Progenitor cell of endocrine pancreas (in vitro differentiated cells): ENCODE measurements around the gene SLC35A4. TPM values are rescaled to one million over a fixed set of nuclear protein-coding genes. Genes with fewer than 3 reads are reported as not detected.

ENCODE experiments used
- DNase-seq: peaks from one replicate; pipeline ENCODE4 v3.0.0; 2021; ENCODE audit warnings: low spot score; ENCODE audit not compliant: unreplicated experiment
- H3K27ac Mint-ChIP-seq: 2 replicates; pipeline ENCODE4 v1.8.0; 2021; ENCODE audit warnings: mild to moderate bottlenecking, moderate library complexity, mixed read lengths
- H3K27me3 Mint-ChIP-seq: 2 replicates; pipeline ENCODE4 v1.8.0; 2021; ENCODE audit warnings: mixed read lengths
- H3K36me3 Mint-ChIP-seq: 2 replicates; pipeline ENCODE4 v1.8.0; 2022; ENCODE audit warnings: mixed read lengths; ENCODE audit not compliant: insufficient read depth
- H3K4me1 Mint-ChIP-seq: 2 replicates; pipeline ENCODE4 v1.8.0; 2021; ENCODE audit warnings: low read depth, mixed read lengths
- H3K4me3 Mint-ChIP-seq: 2 replicates; pipeline ENCODE4 v1.8.0; 2021; ENCODE audit warnings: low read depth, mild to moderate bottlenecking, moderate library complexity, mixed read lengths
- H3K9me3 Mint-ChIP-seq: 2 replicates; pipeline ENCODE4 v1.8.0; 2021; ENCODE audit warnings: low read depth, mixed read lengths
- total RNA-seq: library from RNA; stranded (reverse); gene quantifications from 2 replicates; pipeline ENCODE4 v1.2.1, GENCODE V29; 2021
- TF ChIP-seq, protein P1 (sequence below): fragments of 200-600 bp; sonication (generic); IDR thresholded peaks from one replicate; pipeline ENCODE4 v1.5.0; 2021; ENCODE audit warnings: antibody characterized with exemption, mild to moderate bottlenecking; ENCODE audit not compliant: unreplicated experiment

SLC35A4 gene
- total RNA-seq, 1 donor from 2014 or later: 69.2 TPM

GRCh38 chr5:140570058-140570457 lies 5.4 kb downstream of the SLC35A4 start:
- no peaks in the 10 kb centered on the region for H3K27me3 Mint-ChIP-seq
- no peak for DNase-seq
- peaks cover 6% of the 10 kb centered on the region for H3K36me3 Mint-ChIP-seq
- peaks cover 9% of the 10 kb centered on the region for H3K4me1 Mint-ChIP-seq
- H3K9me3 Mint-ChIP-seq: no peaks in the 10 kb centered on the region
- TF ChIP-seq, protein P1, sequence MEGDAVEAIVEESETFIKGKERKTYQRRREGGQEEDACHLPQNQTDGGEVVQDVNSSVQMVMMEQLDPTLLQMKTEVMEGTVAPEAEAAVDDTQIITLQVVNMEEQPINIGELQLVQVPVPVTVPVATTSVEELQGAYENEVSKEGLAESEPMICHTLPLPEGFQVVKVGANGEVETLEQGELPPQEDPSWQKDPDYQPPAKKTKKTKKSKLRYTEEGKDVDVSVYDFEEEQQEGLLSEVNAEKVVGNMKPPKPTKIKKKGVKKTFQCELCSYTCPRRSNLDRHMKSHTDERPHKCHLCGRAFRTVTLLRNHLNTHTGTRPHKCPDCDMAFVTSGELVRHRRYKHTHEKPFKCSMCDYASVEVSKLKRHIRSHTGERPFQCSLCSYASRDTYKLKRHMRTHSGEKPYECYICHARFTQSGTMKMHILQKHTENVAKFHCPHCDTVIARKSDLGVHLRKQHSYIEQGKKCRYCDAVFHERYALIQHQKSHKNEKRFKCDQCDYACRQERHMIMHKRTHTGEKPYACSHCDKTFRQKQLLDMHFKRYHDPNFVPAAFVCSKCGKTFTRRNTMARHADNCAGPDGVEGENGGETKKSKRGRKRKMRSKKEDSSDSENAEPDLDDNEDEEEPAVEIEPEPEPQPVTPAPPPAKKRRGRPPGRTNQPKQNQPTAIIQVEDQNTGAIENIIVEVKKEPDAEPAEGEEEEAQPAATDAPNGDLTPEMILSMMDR: no peak
- no peak overlapping the region for H3K27ac Mint-ChIP-seq
- H3K4me3 Mint-ChIP-seq: no peak overlapping the region

DNA sequence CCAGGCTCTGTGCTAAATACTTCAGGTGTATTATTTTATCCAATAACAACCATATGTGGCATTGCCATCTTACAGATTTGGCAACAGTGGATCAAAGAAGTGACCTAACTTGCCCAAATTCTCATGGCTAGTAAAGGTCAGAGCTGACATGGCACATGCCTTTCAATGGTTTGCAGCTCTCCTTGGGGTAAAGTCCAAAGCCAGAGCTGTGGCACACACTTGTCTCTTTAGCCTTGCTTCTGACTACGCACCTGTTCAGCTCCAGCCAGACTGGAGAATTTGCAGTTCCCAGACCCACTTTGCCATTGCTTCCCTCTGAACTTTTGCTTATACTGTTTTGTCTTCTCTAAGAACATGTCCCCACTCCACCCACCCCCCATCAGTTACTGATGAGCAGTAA lies 5.9 kb downstream of the SLC35A4 start:
- TF ChIP-seq, protein P1: no peak
- no peak for DNase-seq
- peaks cover 6% of the 10 kb centered on the region for H3K36me3 Mint-ChIP-seq
- H3K4me3 Mint-ChIP-seq: no peak overlapping the region
- H3K27me3 Mint-ChIP-seq: no peaks in the 10 kb centered on the region
- H3K4me1 Mint-ChIP-seq: peaks cover 6% of the 10 kb centered on the region
- no peak overlapping the region for H3K27ac Mint-ChIP-seq
- no peaks in the 10 kb centered on the region for H3K9me3 Mint-ChIP-seq

DNA sequence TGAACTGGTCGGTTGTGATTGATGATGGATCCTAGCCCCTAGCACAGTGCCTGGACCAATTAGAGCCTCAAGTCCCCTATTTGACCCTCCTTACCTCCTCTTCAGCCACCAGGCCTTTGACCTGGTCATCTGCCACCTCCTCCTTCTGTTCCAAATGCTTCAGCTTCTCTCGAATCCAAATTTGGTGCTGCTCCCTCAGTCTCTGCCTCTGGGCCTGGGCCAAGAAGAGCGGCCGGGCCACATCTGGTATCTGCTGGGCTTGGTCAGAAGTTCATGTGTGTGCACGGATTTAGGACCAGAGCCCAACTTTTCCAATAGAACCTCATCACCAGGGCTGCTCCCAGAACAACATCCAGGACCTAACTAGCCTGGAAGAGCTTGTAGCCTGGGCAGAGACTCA lies 6.5 kb downstream of the SLC35A4 start:
- Mint-ChIP-seq H3K36me3 (peaks cover 4% of the 10 kb centered on the region), H3K9me3 (no peaks in the 10 kb centered on the region), H3K4me3 (no peak overlapping the region), H3K4me1 (no peaks in the 10 kb centered on the region), H3K27me3 (no peaks in the 10 kb centered on the region), H3K27ac (no peak overlapping the region)
- no peak for DNase-seq
- TF ChIP-seq, protein P1: no peak

- no peak overlapping the region for H3K27ac Mint-ChIP-seq
- H3K4me3 Mint-ChIP-seq: no peak overlapping the region
- no peaks in the 10 kb centered on the region for H3K27me3 Mint-ChIP-seq
- no peaks in the 10 kb centered on the region for H3K9me3 Mint-ChIP-seq
- TF ChIP-seq, protein P1: no peak
- no peaks in the 10 kb centered on the region for H3K4me1 Mint-ChIP-seq
- DNase-seq: no peak
- H3K36me3 Mint-ChIP-seq: no peaks in the 10 kb centered on the region
Observed at GRCh38 chr5:140573683-140574082, 9.1 kb downstream of the SLC35A4 start.

DNA sequence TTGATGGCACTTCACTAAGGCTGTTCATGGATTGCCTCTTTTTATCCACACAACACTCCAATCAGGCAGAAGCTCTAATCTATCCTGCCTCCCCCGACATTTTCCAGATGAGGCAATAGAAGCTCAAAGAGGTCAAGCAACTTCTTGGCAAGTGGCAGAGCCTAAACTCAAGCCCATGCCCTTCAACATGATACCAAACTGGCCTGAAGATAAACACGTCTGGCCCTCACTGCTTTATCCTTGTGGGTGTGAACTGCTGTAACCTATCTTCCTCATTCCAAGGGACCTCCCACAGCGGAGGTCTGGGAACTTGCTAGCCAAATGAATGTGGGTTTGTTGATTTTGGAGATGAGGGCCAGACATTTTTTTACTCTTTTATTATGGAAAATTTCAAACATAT lies 9.5 kb downstream of the SLC35A4 start:
- H3K4me1 Mint-ChIP-seq: no peaks in the 10 kb centered on the region
- H3K27me3 Mint-ChIP-seq: no peaks in the 10 kb centered on the region
- H3K9me3 Mint-ChIP-seq: no peaks in the 10 kb centered on the region
- no peaks in the 10 kb centered on the region for H3K36me3 Mint-ChIP-seq
- TF ChIP-seq, protein P1: no peak
- DNase-seq: no peak
- H3K27ac Mint-ChIP-seq: peak overlapping the region; percentile 61
- H3K4me3 Mint-ChIP-seq: no peak overlapping the region
